Heart left ventricle (tissue), 16 donors: ENCODE data around the gene USP47. TPM values are rescaled to one million over a fixed set of nuclear protein-coding genes. Genes with fewer than 3 reads are reported as not detected.

Experiments
- ATAC-seq, 4 donors: fragments of 200-7000 bp; cut with Tn5 transposase; one replicate each; pipeline ENCODE4 v1.9.1; 2020 to 2022; ENCODE audit warnings: moderate library complexity in 4 of 4, mild to moderate bottlenecking in 3 of 4, moderate number of reproducible peaks in 1 of 4
- DNase-seq, 5 donors: peaks; one replicate each; pipeline ENCODE4 v3.0.0-alpha.2; 2020
- H3K27ac ChIP-seq, 12 donors: fragments of 200-600 bp; sonication (generic) in 4 of 12; one replicate each; pipeline versions ENCODE4 v1.5.0 to v1.8.0; 2016 to 2022; ENCODE audit warnings: mild to moderate bottlenecking in 2 of 12
- H3K27me3 ChIP-seq, 9 donors: fragments of 200-600 bp; sonication (generic) in 2 of 9; one replicate each; pipeline versions ENCODE4 v1.5.1 to v1.8.0; 2016 to 2022; ENCODE audit warnings: mild to moderate bottlenecking in 3 of 9
- H3K36me3 ChIP-seq, 9 donors: fragments of 200-600 bp; sonication (generic) in 2 of 9; one replicate each; pipeline versions ENCODE4 v1.5.0 to v1.8.0; 2018 to 2022; ENCODE audit warnings: mild to moderate bottlenecking in 2 of 9
- H3K4me1 ChIP-seq, 12 donors: fragments of 200-600 bp; sonication (generic) in 4 of 12; one replicate each; pipeline versions ENCODE4 v1.5.0 to v1.8.0; 2016 to 2022; ENCODE audit warnings: mild to moderate bottlenecking in 3 of 12
- H3K4me3 ChIP-seq, 12 donors: fragments of 200-600 bp; sonication (generic) in 4 of 12; one replicate each; pipeline versions ENCODE4 v1.5.0 to v1.8.0; 2017 to 2022; ENCODE audit warnings: mild to moderate bottlenecking in 9 of 12, moderate library complexity in 4 of 12
- H3K9me3 ChIP-seq, 12 donors: fragments of 200-600 bp; sonication (generic) in 4 of 12; one replicate each; pipeline versions ENCODE4 v1.5.0 to v1.8.0; 2016 to 2022; ENCODE audit warnings: mild to moderate bottlenecking in 1 of 12
- POLR2A ChIP-seq, 2 donors: fragments of 450-650 bp; IDR thresholded peaks; one replicate each; pipeline ENCODE4 v1.6.1; 2017; ENCODE audit warnings: antibody characterized with exemption in 2 of 2, mild to moderate bottlenecking in 2 of 2, moderate library complexity in 2 of 2
- WGBS, 4 donors: extraction: QIAGEN DNeasy Blood & Tissue Kit in 2 of 4; methylation state at CpG; one replicate each; pipeline versions ENCODE4 v1.1.5 to v1.1.7; 2013 to 2018; 5-methylcytosine and 5-hydroxymethylcytosine counted together
- intact Hi-C, 10 donors: fragments of 100-400 bp; cut with DNase I; formaldehyde crosslinking; loops; one replicate each; pipeline versions ENCODE4 v1.11.1 to v1.14.2; 2022
- polyA plus RNA-seq, 2 donors: library from polyadenylated mRNA; stranded (reverse); fragments of 200-250 nt; gene quantifications; one replicate each; pipeline ENCODE4 v1.2.3, GENCODE V29; 2013
- total RNA-seq, 9 donors: library from RNA; depleted of rRNA in 2 of 9; stranded (reverse); fragments of >200 nt in 2 of 9; fragmentation: NEBNext Ultra II Directional in 3 of 9; extraction: Animal tissue kit (Norgen Biotek cat#: 25700) in 3 of 9; gene quantifications; one replicate each; pipeline versions ENCODE4 v1.1.0 to v1.2.4, GENCODE V29; 2016 to 2023
- TF ChIP-seq, protein P1 (sequence below), 12 donors: fragments of 200-600 bp; sonication (generic) in 4 of 12; IDR thresholded peaks; one replicate each; pipeline versions ENCODE4 v1.5.0 to v1.8.0; 2018 to 2022; ENCODE audit warnings: antibody characterized with exemption in 12 of 12, mild to moderate bottlenecking in 5 of 12
- donor health status: ischemic (EF 13 %, LVEDD 7.1; RV severe dilation, severe dysfunction).
- donor health status: healthy with polysubstance abuse.
- donor health status: DM: no; HTN: yes; CAD: no.
- donor health status: DM: no; HTN: no; CAD: no.
- donor health status: ischemic (EF 25% LVEDD 6.9; RV normal size, moderate dysfunction).
- donor health status: ischemic (EF 25% LVEDD 5.7; RV mildly dilated, moderate dysfunction).
- donor health status: healthy.
- donor health status: DM: yes; HTN: yes; CAD: no.
- donor health status: ischemic (EF 35%, LVEDD 5.7; RV mildly dilated, moderate dysfunction).
- donor health status: nonischemic (EF 11% LVEDD 7.7; RV severe dilation, severe dysfunction).
- donor health status: DM: yes; HTN: yes; CAD: no.
- donor health status: PGD.
- donor health status: ischemic (EF 29% LVEDD 5.4; RV normal size, mild dysfunction).
- donor health status: nonischemic (EF 23%, LVEDD 6.1; RV moderate dilation, normal function).

The USP47 gene
- total and polyA plus RNA-seq, 11 donors: 26.2 to 89.6 (median 54.3) TPM

DNA sequence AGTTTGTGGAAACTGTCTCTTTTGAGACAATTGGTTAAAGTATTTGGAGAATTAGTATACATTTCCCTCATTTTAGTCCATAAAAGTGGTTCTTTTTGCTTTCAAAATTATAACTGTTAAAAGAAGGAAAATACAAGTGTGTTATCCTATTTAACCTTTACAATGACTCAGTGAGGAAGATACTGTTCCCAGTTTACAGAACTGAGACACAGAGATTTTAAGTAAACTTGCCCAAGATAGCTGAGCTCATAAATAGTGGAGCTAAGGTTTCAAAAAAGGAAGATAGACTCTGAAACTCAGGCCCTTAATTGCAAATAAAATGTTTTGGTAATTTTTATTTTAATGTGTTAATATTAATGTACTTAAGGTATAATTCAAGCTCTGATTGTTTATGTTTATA, 107.7 kb downstream of the USP47 start:
- peak overlapping the region in 3 of 12 donors; percentile 3 to 58 (median 56) for H3K27ac ChIP-seq
- no peak overlapping the region for H3K4me3 ChIP-seq
- intact Hi-C loops: no loop called here
- no peaks in the 10 kb centered on the region for H3K27me3 ChIP-seq
- TF ChIP-seq, protein P1, sequence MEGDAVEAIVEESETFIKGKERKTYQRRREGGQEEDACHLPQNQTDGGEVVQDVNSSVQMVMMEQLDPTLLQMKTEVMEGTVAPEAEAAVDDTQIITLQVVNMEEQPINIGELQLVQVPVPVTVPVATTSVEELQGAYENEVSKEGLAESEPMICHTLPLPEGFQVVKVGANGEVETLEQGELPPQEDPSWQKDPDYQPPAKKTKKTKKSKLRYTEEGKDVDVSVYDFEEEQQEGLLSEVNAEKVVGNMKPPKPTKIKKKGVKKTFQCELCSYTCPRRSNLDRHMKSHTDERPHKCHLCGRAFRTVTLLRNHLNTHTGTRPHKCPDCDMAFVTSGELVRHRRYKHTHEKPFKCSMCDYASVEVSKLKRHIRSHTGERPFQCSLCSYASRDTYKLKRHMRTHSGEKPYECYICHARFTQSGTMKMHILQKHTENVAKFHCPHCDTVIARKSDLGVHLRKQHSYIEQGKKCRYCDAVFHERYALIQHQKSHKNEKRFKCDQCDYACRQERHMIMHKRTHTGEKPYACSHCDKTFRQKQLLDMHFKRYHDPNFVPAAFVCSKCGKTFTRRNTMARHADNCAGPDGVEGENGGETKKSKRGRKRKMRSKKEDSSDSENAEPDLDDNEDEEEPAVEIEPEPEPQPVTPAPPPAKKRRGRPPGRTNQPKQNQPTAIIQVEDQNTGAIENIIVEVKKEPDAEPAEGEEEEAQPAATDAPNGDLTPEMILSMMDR (IDR thresholded peaks at IDR 0.05): no peak
- TF ChIP-seq POLR2A (IDR thresholded peaks at IDR 0.05): no peak
- peaks cover 0 to 45% (median 5%) of the 10 kb centered on the region in 12 donors for H3K4me1 ChIP-seq
- peaks cover 0 to 95% (median 82%) of the 10 kb centered on the region in 9 donors for H3K36me3 ChIP-seq
- DNase-seq (no peak), ATAC-seq (no peak)
- no peaks in the 10 kb centered on the region for H3K9me3 ChIP-seq

DNA sequence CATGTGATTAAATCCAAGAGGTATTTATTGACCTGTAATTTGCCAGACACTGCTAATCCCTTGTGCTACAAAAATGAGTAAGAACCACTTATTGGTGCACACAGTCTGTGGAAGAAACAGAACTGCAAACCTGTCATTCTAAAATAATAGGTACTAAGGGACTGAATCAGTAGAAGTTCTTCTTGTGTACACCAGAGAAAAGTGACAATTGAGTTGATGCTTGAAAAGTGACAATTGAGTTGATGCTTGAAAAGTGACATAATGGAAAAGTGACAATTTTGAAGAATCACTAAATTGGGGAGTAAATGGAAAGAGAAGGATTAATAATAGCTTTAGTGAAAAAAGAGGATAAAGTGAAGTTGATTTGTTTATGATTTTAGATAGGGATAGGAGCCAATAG, 110.3 kb downstream of the USP47 start:
- intact Hi-C loops: no loop called here
- no peak for DNase-seq
- no peaks in the 10 kb centered on the region for H3K9me3 ChIP-seq
- peaks cover 0 to 35% (median 4%) of the 10 kb centered on the region in 12 donors for H3K4me1 ChIP-seq
- no peaks in the 10 kb centered on the region for H3K27me3 ChIP-seq
- no peak overlapping the region for H3K4me3 ChIP-seq
- TF ChIP-seq, protein P1 (IDR thresholded peaks at IDR 0.05): no peak
- no peak for TF ChIP-seq POLR2A (IDR thresholded peaks at IDR 0.05)
- no peak overlapping the region for H3K27ac ChIP-seq
- no peak for ATAC-seq
- peaks cover 0 to 100% (median 97%) of the 10 kb centered on the region in 9 donors for H3K36me3 ChIP-seq

DNA sequence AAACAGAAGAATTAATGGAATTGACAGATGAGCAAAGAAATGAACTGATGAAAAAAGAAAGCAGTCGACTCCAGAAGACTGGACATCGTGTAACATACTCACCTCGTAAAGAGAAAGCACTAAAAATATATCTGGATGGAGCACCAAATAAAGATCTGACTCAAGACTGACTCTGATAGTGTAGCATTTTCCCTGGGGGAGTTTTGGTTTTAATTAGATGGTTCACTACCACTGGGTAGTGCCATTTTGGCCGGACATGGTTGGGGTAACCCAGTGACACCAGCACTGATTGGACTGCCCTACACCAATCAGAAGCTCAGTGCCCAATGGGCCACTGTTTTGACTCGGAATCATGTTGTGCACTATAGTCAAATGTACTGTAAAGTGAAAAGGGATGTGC, 114.2 kb downstream of the USP47 start:
- no peak for ATAC-seq
- intact Hi-C loops: no loop called here
- WGBS, 4 donors: 71 to 87% (median 84%) methylated on average over 5 of the region's 5 CpGs
- Histone ChIP-seq H3K27me3 (no peaks in the 10 kb centered on the region), H3K4me1 (peaks cover 0 to 24% (median 2%) of the 10 kb centered on the region in 12 donors), H3K27ac (no peak overlapping the region), H3K9me3 (no peaks in the 10 kb centered on the region), H3K36me3 (peaks cover 0 to 80% (median 73%) of the 10 kb centered on the region in 9 donors), H3K4me3 (no peak overlapping the region)
- TF ChIP-seq POLR2A (IDR thresholded peaks at IDR 0.05): no peak
- TF ChIP-seq, protein P1 (IDR thresholded peaks at IDR 0.05): no peak
- DNase-seq: no peak

DNA sequence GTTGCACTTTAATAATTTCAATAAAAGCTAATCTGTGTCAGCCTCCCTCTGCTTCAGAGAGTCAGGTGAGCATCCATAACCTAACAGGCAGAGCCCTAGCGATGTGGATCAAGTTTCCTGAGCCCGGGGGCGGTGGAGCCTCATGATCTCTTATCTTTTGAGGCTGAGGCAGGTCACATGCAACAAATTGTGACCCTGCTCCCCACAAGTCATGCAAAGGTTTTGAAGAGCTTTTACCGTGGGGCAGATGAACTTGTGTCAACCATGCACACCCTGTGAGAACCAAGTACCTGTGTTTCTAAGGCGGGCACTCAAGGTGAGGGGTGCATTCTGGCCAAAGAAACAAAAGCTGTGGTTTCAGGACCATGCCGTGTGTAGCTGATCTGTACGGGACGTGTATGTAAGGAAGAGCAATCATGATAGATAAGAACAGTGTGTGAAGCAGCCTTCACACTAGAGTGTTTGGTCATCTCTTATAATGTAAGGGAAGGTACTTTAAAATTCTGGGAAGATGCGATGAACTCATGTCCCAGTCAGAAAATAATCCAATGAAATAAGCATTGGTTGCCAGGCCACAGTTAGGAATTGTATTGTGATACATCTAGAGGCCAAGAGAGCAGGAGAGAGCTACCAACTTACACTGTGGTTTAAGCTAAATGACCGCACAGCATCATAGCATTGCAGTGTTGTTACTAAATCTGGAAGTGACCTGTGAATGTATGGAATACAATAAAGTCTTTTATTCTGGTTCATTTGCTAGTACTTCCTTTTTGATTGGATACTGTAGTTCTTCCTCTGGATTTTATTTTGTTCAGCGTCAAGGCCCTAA, 116.8 kb downstream of the USP47 start:
- H3K36me3 ChIP-seq: peaks cover 0 to 59% (median 50%) of the 10 kb centered on the region in 9 donors
- no peak for ATAC-seq

More for the DNA sequence above, 116.8 kb downstream of the USP47 start:
- peaks cover 0 to 7% (median 0%) of the 10 kb centered on the region in 12 donors for H3K9me3 ChIP-seq
- DNase-seq: no peak
- TF ChIP-seq, protein P1 (IDR thresholded peaks at IDR 0.05): no peak
- TF ChIP-seq POLR2A (IDR thresholded peaks at IDR 0.05): no peak
- H3K27ac ChIP-seq: no peak overlapping the region
- intact Hi-C loops: no loop called here
- no peaks in the 10 kb centered on the region for H3K27me3 ChIP-seq
- peaks cover 0 to 32% (median 10%) of the 10 kb centered on the region in 12 donors for H3K4me1 ChIP-seq
- no peak overlapping the region for H3K4me3 ChIP-seq
- 74 to 83% (median 79%) methylated on average over 11 of the region's 11 CpGs for WGBS, 4 donors
